Osteoblast (primary cell): ENCODE data around the gene ZNF384. TPM values are rescaled to one million over a fixed set of nuclear protein-coding genes. Genes with fewer than 3 reads are reported as not detected.
A peak's percentile ranks its signal among the peaks of the same experiment; 100 is the strongest.

Source experiments
- DNase-seq: peaks from one replicate; pipeline ENCODE4 v3.0.0; 2011; ENCODE audit warnings: low spot score, mixed read lengths; ENCODE audit not compliant: insufficient read length; ENCODE audit errors: missing footprints
- H2AFZ ChIP-seq: 2 replicates; pipeline ENCODE4 v1.6.0; 2011; ENCODE audit warnings: mild to moderate bottlenecking, low read length
- H3K27ac ChIP-seq: 2 replicates; pipeline ENCODE4 v1.5.1; 2011; ENCODE audit warnings: mild to moderate bottlenecking, low read depth, low read length, moderate library complexity
- H3K27me3 ChIP-seq: 2 replicates; pipeline ENCODE4 v1.6.0; 2012; ENCODE audit warnings: mild to moderate bottlenecking, control low read depth, inconsistent platforms, low read length, moderate library complexity; ENCODE audit not compliant: insufficient read depth
- H3K36me3 ChIP-seq: 2 replicates; pipeline ENCODE4 v1.5.1; 2011; ENCODE audit warnings: mild to moderate bottlenecking, low read length, control low read depth, moderate library complexity; ENCODE audit not compliant: insufficient read depth
- H3K4me1 ChIP-seq: 2 replicates; pipeline ENCODE4 v1.5.1; 2011; ENCODE audit warnings: mild to moderate bottlenecking, low read length, control low read depth, moderate library complexity; ENCODE audit not compliant: insufficient read depth
- H3K4me2 ChIP-seq: 2 replicates; pipeline ENCODE4 v1.6.0; 2011; ENCODE audit warnings: mild to moderate bottlenecking, low read length; ENCODE audit not compliant: insufficient read depth
- H3K4me3 ChIP-seq: fragments of 200-600 bp; sonication (generic); 3 replicates; pipeline ENCODE4 v1.5.1; 2012; ENCODE audit warnings: mild to moderate bottlenecking, low read length, inconsistent platforms; ENCODE audit not compliant: insufficient read depth
- H3K79me2 ChIP-seq: 2 replicates; pipeline ENCODE4 v1.6.0; 2012; ENCODE audit warnings: mild to moderate bottlenecking, low read length, control low read depth, inconsistent platforms; ENCODE audit not compliant: insufficient read depth
- H3K9me3 ChIP-seq: 2 replicates; pipeline ENCODE4 v1.5.1; 2011; ENCODE audit warnings: low read depth, low read length, control low read depth
- H4K20me1 ChIP-seq: 2 replicates; pipeline ENCODE4 v1.6.0; 2012; ENCODE audit warnings: mild to moderate bottlenecking, low read length, control low read depth; ENCODE audit not compliant: insufficient read depth
- CTCF ChIP-seq: IDR thresholded peaks from 2 replicates; pipeline ENCODE4 v1.5.1; 2011; ENCODE audit warnings: mild to moderate bottlenecking, low read depth, low read length, moderate library complexity; ENCODE audit errors: extremely low read depth
- total RNA-seq: library from RNA; depleted of rRNA; stranded (reverse); fragments of >200 nt; gene quantifications from 2 replicates; pipeline ENCODE4 v1.2.3, GENCODE V29; 2012

The ZNF384 gene
- total RNA-seq, 1 donor = 19.9 TPM

DNA sequence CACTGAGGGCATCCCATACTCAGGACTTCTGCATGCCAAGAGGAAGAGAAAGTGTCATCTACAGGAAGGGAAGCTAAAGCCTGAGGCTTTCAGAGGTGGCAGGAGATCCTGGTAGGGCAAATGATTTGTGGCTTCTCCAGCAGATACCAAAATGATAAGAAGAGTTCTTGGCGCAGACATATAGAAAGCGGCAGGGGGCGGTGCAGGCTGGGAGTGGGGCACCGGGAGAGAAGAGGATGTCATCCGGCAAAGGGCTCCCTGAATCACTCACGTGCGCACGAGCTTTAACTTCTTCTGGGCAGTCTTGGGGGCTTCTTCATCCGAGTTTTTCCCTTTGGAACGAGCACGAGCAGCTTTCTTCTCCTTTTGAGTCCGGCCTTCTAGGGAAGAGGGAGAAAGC, 36.8 kb downstream of the ZNF384 start:
- Histone ChIP-seq H4K20me1 (peaks cover 3% of the 10 kb centered on the region), H2AFZ (no peak overlapping the region), H3K27ac (no peak overlapping the region), H3K4me2 (no peak overlapping the region), H3K36me3 (peaks cover 38% of the 10 kb centered on the region), H3K79me2 (peaks cover 2% of the 10 kb centered on the region), H3K27me3 (no peaks in the 10 kb centered on the region), H3K4me1 (no peaks in the 10 kb centered on the region), H3K4me3 (no peak overlapping the region), H3K9me3 (no peaks in the 10 kb centered on the region)
- TF ChIP-seq CTCF = no peak
- no peak for DNase-seq

GRCh38 chr12:6650832-6651231, 38.3 kb downstream of the ZNF384 start:
- Histone ChIP-seq H3K4me3 (no peak overlapping the region), H3K4me1 (no peaks in the 10 kb centered on the region), H3K79me2 (no peaks in the 10 kb centered on the region), H2AFZ (no peak overlapping the region), H3K27ac (no peak overlapping the region), H3K27me3 (no peaks in the 10 kb centered on the region), H3K36me3 (peaks cover 33% of the 10 kb centered on the region), H3K4me2 (no peak overlapping the region), H3K9me3 (no peaks in the 10 kb centered on the region), H4K20me1 (peaks cover 3% of the 10 kb centered on the region)
- TF ChIP-seq CTCF = no peak
- no peak for DNase-seq

GRCh38 chr12:6647083-6647604, 42.0 kb downstream of the ZNF384 start, which contains the start of gene ACRBP:
Gene ACRBP (minus strand): TSS chr12:6647432. CDS start chr12:6647366, 66 bp downstream.
- H4K20me1 ChIP-seq = no peaks in the 10 kb centered on the region
- H3K36me3 ChIP-seq = peaks cover 14% of the 10 kb centered on the region
- no peaks in the 10 kb centered on the region for H3K79me2 ChIP-seq
- H3K27me3 ChIP-seq = peaks cover 5% of the 10 kb centered on the region
- H3K4me1 ChIP-seq = no peaks in the 10 kb centered on the region
- no peak within 1 kb of the TSS for H3K27ac ChIP-seq
- TF ChIP-seq CTCF = no peak
- H2AFZ ChIP-seq = peak within 1 kb of the TSS; percentile 59
- DNase-seq = peak; percentile 91
- H3K4me3 ChIP-seq = peak within 1 kb of the TSS; percentile 62
- H3K4me2 ChIP-seq = peak within 1 kb of the TSS; percentile 83
- H3K9me3 ChIP-seq = peaks cover 4% of the 10 kb centered on the region

DNA sequence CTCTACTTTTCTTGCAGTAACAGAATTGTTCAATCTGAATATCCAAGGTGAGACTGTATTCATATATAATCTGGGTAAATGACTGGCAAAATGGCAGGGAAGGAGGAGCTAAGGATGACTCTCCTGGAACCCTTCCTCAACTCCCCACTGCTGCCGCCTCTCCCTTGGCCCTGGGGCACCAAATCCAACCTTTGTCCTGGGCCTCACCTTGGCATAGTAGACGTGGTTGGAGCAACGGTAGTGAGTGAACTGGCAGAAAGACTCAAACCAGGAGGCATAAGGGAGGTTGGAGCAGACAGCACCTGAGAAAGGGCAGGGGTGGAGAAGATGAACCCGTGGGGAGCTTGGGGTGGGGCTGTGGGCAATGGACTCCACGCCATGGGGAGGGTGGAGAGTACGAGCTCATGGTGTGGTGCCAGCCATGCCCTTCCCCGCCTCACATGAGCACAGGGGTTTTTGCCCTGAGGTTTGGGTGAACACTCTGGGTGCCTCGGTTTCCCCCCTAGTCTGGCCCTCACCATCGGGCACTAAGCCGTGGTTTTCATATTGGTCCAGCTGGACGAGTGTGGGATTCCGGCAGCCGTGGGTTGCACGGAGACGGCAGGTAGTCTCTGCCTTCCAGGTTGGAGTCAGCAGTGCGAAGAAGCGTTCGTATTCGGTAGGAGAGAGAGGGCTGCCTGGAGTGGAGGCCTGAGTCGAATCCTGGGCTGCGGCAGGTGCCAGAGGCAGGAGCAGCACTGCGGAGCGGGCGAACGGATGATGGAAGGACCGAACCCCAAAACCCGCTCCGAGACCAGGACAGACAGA, 42.7 kb downstream of the ZNF384 start:
- H3K4me2 ChIP-seq = peak overlapping the region; percentile 83

More for the DNA sequence above, 42.7 kb downstream of the ZNF384 start:
- peaks cover 12% of the 10 kb centered on the region for H3K36me3 ChIP-seq
- H3K9me3 ChIP-seq = peaks cover 4% of the 10 kb centered on the region
- H3K27ac ChIP-seq = no peak overlapping the region
- H2AFZ ChIP-seq = peak overlapping the region; percentile 59
- TF ChIP-seq CTCF = no peak
- peak overlapping the region; percentile 62 for H3K4me3 ChIP-seq
- H3K4me1 ChIP-seq = no peaks in the 10 kb centered on the region
- no peak for DNase-seq
- H3K27me3 ChIP-seq = peaks cover 5% of the 10 kb centered on the region
- H3K79me2 ChIP-seq = no peaks in the 10 kb centered on the region
- no peaks in the 10 kb centered on the region for H4K20me1 ChIP-seq
